Right lobe of liver (tissue), 6 donors: ENCODE measurements around the gene CD276. TPM values are rescaled to one million over a fixed set of nuclear protein-coding genes. Genes with fewer than 3 reads are reported as not detected.

Source experiments
- ATAC-seq, 4 donors: fragments of 200-7000 bp; cut with Tn5 transposase; one replicate each; pipeline ENCODE4 v1.9.1; 2020; ENCODE audit warnings: mild to moderate bottlenecking in 4 of 4, moderate library complexity in 4 of 4
- DNase-seq, 3 donors: peaks; one replicate each; pipeline ENCODE4 v3.0.0-alpha.2; 2020
- H3K27ac ChIP-seq, 3 donors: fragments of 200-600 bp; one replicate each; pipeline ENCODE4 v1.8.0; 2022
- H3K27me3 ChIP-seq, 2 donors: fragments of 200-600 bp; one replicate each; pipeline ENCODE4 v1.8.0; 2022
- H3K36me3 ChIP-seq, 4 donors: fragments of 200-600 bp; sonication (generic) in 1 of 4; one replicate each; pipeline versions ENCODE4 v1.5.1 to v1.8.0; 2017 to 2022; ENCODE audit warnings: control low read depth in 1 of 4
- H3K4me1 ChIP-seq, 4 donors: fragments of 200-600 bp; sonication (generic) in 1 of 4; one replicate each; pipeline versions ENCODE4 v1.5.1 to v1.8.0; 2017 to 2022; ENCODE audit warnings: control low read depth in 1 of 4
- H3K4me3 ChIP-seq, 3 donors: fragments of 200-600 bp; one replicate each; pipeline ENCODE4 v1.8.0; 2022
- H3K9me3 ChIP-seq, 4 donors: fragments of 200-600 bp; sonication (generic) in 1 of 4; one replicate each; pipeline versions ENCODE4 v1.5.1 to v1.8.0; 2017 to 2022; ENCODE audit warnings: control low read depth in 1 of 4
- CTCF ChIP-seq, 4 donors: fragments of 200-600 bp in 3 of 4; fragments of 450-650 bp in 1 of 4; IDR thresholded peaks; one replicate each; pipeline versions ENCODE4 v1.5.1 to v1.8.0; 2016 to 2022; ENCODE audit warnings: antibody characterized with exemption in 4 of 4, mild to moderate bottlenecking in 2 of 4
- POLR2A ChIP-seq: fragments of 450-650 bp; IDR thresholded peaks from one replicate; pipeline ENCODE4 v1.6.1; 2017; ENCODE audit warnings: antibody characterized with exemption, mild to moderate bottlenecking
- WGBS: methylation state at CpG from one replicate; pipeline ENCODE4 v1.1.6; 2018; ENCODE audit warnings: low coverage, low lambda C conversion rate; ENCODE audit not compliant: insufficient coverage; ENCODE audit errors: missing lambda C conversion rate; 5-methylcytosine and 5-hydroxymethylcytosine counted together
- intact Hi-C, 2 donors: fragments of 100-400 bp; cut with DNase I; formaldehyde crosslinking; loops; one replicate each; pipeline versions ENCODE4 v1.11.2 to v1.14.1; 2022
- total RNA-seq, 6 experiments: library from RNA; depleted of rRNA in 2 of 6; stranded (reverse); fragments of >200 nt in 2 of 6; fragmentation: NEBNext Ultra II Directional in 3 of 6; extraction: Animal tissue kit (Norgen Biotek cat#: 25700) in 3 of 6; gene quantifications; one replicate each; pipeline versions ENCODE4 v1.1.0 to v1.2.4, GENCODE V29; 2016 to 2023
- donor health status: DM: no; HTN: yes; CAD: no.
- donor health status: DM: no; HTN: no; CAD: no.
- donor health status: DM: no; HTN: no; CAD: no.
- donor health status: DM: no; HTN: yes; CAD: no.
- donor health status: DM: no; HTN: yes; CAD: no.

CD276 gene
- total RNA-seq, 6 experiments from 2014 or later, result 18.8 to 56.5 (median 23.8) TPM

- Histone ChIP-seq H3K27ac (no peak overlapping the region), H3K4me3 (no peak overlapping the region), H3K36me3 (no peaks in the 10 kb centered on the region), H3K4me1 (no peaks in the 10 kb centered on the region), H3K9me3 (no peaks in the 10 kb centered on the region), H3K27me3 (no peaks in the 10 kb centered on the region)
- no peak for TF ChIP-seq CTCF (IDR thresholded peaks at IDR 0.05)
- TF ChIP-seq POLR2A, result no peak
- intact Hi-C loops, result no loop called here
- 51% methylated on average over 7 of the region's 8 CpGs for WGBS
- DNase-seq (no peak), ATAC-seq (no peak)
These were observed 62.1 kb downstream of the CD276 start for GRCh38 chr15:73746261-73746660.

DNA sequence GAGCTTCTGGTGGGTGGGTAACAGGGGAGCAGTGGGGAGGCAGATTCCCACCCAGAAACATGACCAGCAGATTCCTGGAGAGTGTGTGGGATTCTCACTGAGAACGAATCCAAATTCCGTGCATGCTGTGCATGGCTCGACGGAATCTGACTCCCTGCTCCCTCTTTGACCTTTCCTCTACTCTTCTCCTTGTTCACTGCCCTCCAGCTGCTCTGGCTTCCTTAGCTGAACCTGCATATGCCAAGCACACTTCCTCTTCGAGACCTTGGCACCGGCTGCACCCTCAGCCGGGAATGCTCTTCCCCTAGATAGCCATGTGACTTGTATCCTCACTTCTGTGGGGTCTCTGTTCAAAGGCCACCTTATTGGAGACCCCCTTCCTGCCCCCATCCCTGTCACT is 62.7 kb downstream of the CD276 start:
- Histone ChIP-seq H3K36me3 (no peaks in the 10 kb centered on the region), H3K27me3 (no peaks in the 10 kb centered on the region), H3K4me3 (no peak overlapping the region), H3K4me1 (no peaks in the 10 kb centered on the region), H3K9me3 (no peaks in the 10 kb centered on the region), H3K27ac (no peak overlapping the region)
- 27% methylated on average over 6 of the region's 7 CpGs for WGBS
- no peak for TF ChIP-seq CTCF (IDR thresholded peaks at IDR 0.05)
- TF ChIP-seq POLR2A, result no peak
- no peak for ATAC-seq
- intact Hi-C loops, result no loop called here
- no peak for DNase-seq

DNA sequence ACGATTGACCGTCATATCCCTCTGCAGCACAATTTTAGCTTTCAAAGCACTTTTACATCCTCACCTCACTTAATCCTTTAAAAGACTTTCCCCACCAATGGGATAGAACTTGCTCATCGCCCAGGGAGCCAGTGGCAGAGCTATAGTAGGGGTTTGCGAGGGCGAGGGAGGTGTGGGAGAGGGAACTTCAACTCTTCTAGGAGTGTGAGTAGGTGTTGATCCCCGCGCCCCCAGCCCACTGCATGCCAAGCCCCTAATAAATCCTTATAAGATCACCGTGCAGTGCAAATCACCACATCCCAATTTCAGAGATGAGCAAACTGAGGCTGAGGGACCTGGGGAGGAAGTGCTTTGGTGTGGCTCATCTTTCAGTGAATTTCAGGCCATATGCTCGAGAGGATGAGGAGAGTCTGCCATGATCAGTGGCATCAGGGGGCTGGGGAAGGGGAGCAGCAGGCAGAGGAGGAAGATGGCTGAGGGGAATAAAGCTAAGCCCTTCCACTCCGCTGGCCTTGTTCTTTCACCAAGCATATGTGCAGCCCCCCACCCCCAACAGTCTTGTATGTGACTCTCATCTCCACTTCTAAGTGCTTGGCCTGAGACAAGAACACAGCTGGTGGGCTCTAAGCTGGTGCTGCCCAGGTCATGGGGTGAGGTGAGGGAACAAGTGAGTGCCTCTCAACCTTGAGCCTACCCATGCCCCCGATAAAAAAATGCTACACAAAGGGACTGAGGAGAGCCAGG is 63.8 kb downstream of the CD276 start:
- no peak overlapping the region for H3K4me3 ChIP-seq
- TF ChIP-seq POLR2A (no peak), CTCF (IDR thresholded peaks at IDR 0.05) (no peak)
- 63% methylated on average over 11 of the region's 11 CpGs for WGBS
- H3K9me3 ChIP-seq, result no peaks in the 10 kb centered on the region
- DNase-seq (no peak), ATAC-seq (no peak)
- H3K36me3 ChIP-seq, result no peaks in the 10 kb centered on the region
- H3K27ac ChIP-seq, result no peak overlapping the region
- no peaks in the 10 kb centered on the region for H3K27me3 ChIP-seq
- H3K4me1 ChIP-seq, result peaks cover 0 to 8% (median 0%) of the 10 kb centered on the region in 4 donors
- intact Hi-C loops, result no loop called here

GRCh38 chr15:73748730-73749129 is 64.5 kb downstream of the CD276 start:
- H3K9me3 ChIP-seq, result no peaks in the 10 kb centered on the region
- H3K27me3 ChIP-seq, result no peaks in the 10 kb centered on the region
- DNase-seq, result no peak
- H3K4me1 ChIP-seq, result peaks cover 0 to 8% (median 0%) of the 10 kb centered on the region in 4 donors
- intact Hi-C loops, result no loop called here
- H3K27ac ChIP-seq, result no peak overlapping the region
- no peaks in the 10 kb centered on the region for H3K36me3 ChIP-seq
- H3K4me3 ChIP-seq, result no peak overlapping the region
- TF ChIP-seq POLR2A (no peak), CTCF (IDR thresholded peaks at IDR 0.05) (no peak)
- no peak for ATAC-seq
- 75% methylated on average over 5 of the region's 6 CpGs for WGBS
